ENCODE results near the gene WIPF3. TPM values are rescaled to one million over a fixed set of nuclear protein-coding genes. Genes with fewer than 3 reads are reported as not detected.

Gene WIPF3
- total RNA-seq, 1 experiment from 2014 or later: not detected

GRCh38 chr7:29906200-29907022, 100.1 kb downstream of the WIPF3 start:
- no peak for DNase-seq (ENCODE audit: low read depth)

GRCh38 chr7:29914180-29914579, 107.9 kb downstream of the WIPF3 start:
- no peak for DNase-seq (ENCODE audit: low read depth)

GRCh38 chr7:29915481-29916215, 109.3 kb downstream of the WIPF3 start:
- DNase-seq (ENCODE audit: low read depth): peak; percentile 29

- DNase-seq (ENCODE audit: low read depth): no peak
Observed at GRCh38 chr7:29917641-29918040, 111.3 kb downstream of the WIPF3 start.

GRCh38 chr7:29918850-29919249, 112.5 kb downstream of the WIPF3 start:
- DNase-seq (ENCODE audit: low read depth): no peak

- DNase-seq (ENCODE audit: low read depth): no peak
Observed at GRCh38 chr7:29919790-29920189, 113.5 kb downstream of the WIPF3 start.

- no peak for DNase-seq (ENCODE audit: low read depth)
Observed at GRCh38 chr7:29920491-29920890, 114.2 kb downstream of the WIPF3 start.

- peak; percentile 69 for DNase-seq (ENCODE audit: low read depth)
Observed at GRCh38 chr7:29921404-29922010, 115.2 kb downstream of the WIPF3 start.

GRCh38 chr7:29922921-29923700, 116.8 kb downstream of the WIPF3 start:
- no peak for DNase-seq (ENCODE audit: low read depth)

- DNase-seq (ENCODE audit: low read depth): no peak
Observed at GRCh38 chr7:29924006-29924405, 117.7 kb downstream of the WIPF3 start.

- DNase-seq (ENCODE audit: low read depth): no peak
Observed at GRCh38 chr7:29924684-29925083, 118.4 kb downstream of the WIPF3 start.

GRCh38 chr7:29926216-29926615, 119.9 kb downstream of the WIPF3 start:
- DNase-seq (ENCODE audit: low read depth): no peak

- DNase-seq (ENCODE audit: low read depth): no peak
Observed at GRCh38 chr7:29926741-29927140, 120.4 kb downstream of the WIPF3 start.

- DNase-seq (ENCODE audit: low read depth): no peak
Observed at GRCh38 chr7:29929018-29929807, 122.9 kb downstream of the WIPF3 start.

- DNase-seq (ENCODE audit: low read depth): peak; percentile 7
Observed at GRCh38 chr7:29935111-29935510, 128.8 kb downstream of the WIPF3 start.

- no peak for DNase-seq (ENCODE audit: low read depth)
Observed at GRCh38 chr7:29937132-29937531, 130.8 kb downstream of the WIPF3 start.

- no peak for DNase-seq (ENCODE audit: low read depth)
Observed at GRCh38 chr7:29940199-29940598, 133.9 kb downstream of the WIPF3 start.

- DNase-seq (ENCODE audit: low read depth): no peak
Observed at GRCh38 chr7:29945259-29945809, 139.0 kb downstream of the WIPF3 start.

GRCh38 chr7:29946428-29947186, 140.3 kb downstream of the WIPF3 start:
- peak; percentile 46 for DNase-seq (ENCODE audit: low read depth)

- DNase-seq (ENCODE audit: low read depth): no peak
Observed at GRCh38 chr7:29948587-29948986, 142.3 kb downstream of the WIPF3 start.

Data from LHCN-M2 (cell line).